Epithelial cell of proximal tubule (primary cell): ENCODE results near the gene BAIAP2L2. TPM values are rescaled to one million over a fixed set of nuclear protein-coding genes. Genes with fewer than 3 reads are reported as not detected.

Experiments
- DNase-seq: peaks from one replicate; pipeline ENCODE4 v3.0.0-alpha.2; 2011; ENCODE audit warnings: low read depth
- H3K4me3 ChIP-seq: 2 replicates; pipeline ENCODE4 v1.5.1; 2011; ENCODE audit warnings: low read depth, mild to moderate bottlenecking, low read length
- CTCF ChIP-seq: conservative IDR thresholded peaks from 2 replicates; pipeline ENCODE4 v1.5.1; 2012; ENCODE audit warnings: low read depth, mild to moderate bottlenecking, low read length
- total RNA-seq: library from RNA; depleted of rRNA; stranded (reverse); fragments of >200 nt; gene quantifications from 2 replicates; pipeline ENCODE4 v1.2.3, GENCODE V29; 2015

The BAIAP2L2 gene
- total RNA-seq, 1 donor from 2014 or later = 6.5 TPM

- H3K4me3 ChIP-seq = no peak overlapping the region
- no peak for TF ChIP-seq CTCF
- no peak for DNase-seq
Observed at GRCh38 chr22:38070250-38070921, 40.1 kb downstream of the BAIAP2L2 start.

- DNase-seq = no peak
- H3K4me3 ChIP-seq = no peak overlapping the region
- TF ChIP-seq CTCF = peak; percentile 33
Observed at GRCh38 chr22:38069372-38070249, 40.9 kb downstream of the BAIAP2L2 start.

- no peak for TF ChIP-seq CTCF
- H3K4me3 ChIP-seq = no peak overlapping the region
- no peak for DNase-seq
Observed at GRCh38 chr22:38068641-38069371, 41.7 kb downstream of the BAIAP2L2 start.

GRCh38 chr22:38067761-38068360 is 42.6 kb downstream of the BAIAP2L2 start:
- no peak for DNase-seq
- H3K4me3 ChIP-seq = no peak overlapping the region
- TF ChIP-seq CTCF = no peak

- DNase-seq = no peak
- no peak overlapping the region for H3K4me3 ChIP-seq
- no peak for TF ChIP-seq CTCF
Observed at GRCh38 chr22:38067028-38067415, 43.5 kb downstream of the BAIAP2L2 start.

- H3K4me3 ChIP-seq = no peak overlapping the region
- TF ChIP-seq CTCF = no peak
- no peak for DNase-seq
Observed at GRCh38 chr22:38066381-38067027, 44.0 kb downstream of the BAIAP2L2 start.
